ENCODE measurements around the gene DSC1.

The DSC1 gene

GRCh38 chr18:31102941-31103340 is 59.7 kb downstream of the DSC1 start:
- no peak for DNase-seq

GRCh38 chr18:31102025-31102684 is 60.5 kb downstream of the DSC1 start, which contains the start of gene DSC2:
Gene DSC2, minus strand, starts transcription at chr18:31102421. Its CDS starts 450 bp downstream, at chr18:31101971.
- DNase-seq = no peak

- DNase-seq = peak; percentile 23
Observed at GRCh38 chr18:31101183-31102024, 61.3 kb downstream of the DSC1 start.

DNA sequence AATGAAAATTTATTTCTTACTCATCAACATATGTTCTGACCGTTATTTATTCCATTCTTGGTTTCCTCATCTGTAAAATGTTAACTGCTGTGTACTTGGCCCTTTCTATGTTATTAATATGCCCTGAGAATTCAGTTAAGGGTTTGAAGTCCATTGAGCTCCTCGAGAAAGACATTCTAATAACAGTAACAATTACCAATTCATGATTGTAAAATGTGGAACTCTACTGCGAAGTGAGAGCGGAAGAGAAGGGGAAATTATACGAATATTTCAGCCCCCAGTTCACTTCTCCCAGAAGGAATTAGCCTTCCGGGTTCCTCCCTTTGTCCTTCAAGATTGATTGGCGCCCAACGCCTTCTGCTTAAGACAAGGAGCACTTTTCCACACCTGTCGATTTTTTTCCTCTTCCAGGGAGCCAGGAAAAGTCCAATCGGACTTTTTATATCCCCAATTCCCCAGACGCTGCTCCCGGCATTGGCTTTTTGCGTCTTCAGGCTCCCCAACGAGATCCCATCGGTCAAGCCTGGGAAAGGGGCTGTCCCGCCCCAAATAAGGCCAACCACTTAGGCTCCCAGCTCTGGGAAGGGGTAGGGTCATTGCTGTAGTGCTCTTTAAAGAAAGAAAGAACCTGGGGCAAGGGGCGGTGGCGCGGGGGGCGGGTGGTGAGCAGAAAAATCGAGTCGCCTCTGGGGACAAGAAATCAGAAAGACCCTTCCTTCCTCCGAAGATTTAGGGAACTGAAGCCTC is 62.0 kb downstream of the DSC1 start:
- no peak for DNase-seq

DNA sequence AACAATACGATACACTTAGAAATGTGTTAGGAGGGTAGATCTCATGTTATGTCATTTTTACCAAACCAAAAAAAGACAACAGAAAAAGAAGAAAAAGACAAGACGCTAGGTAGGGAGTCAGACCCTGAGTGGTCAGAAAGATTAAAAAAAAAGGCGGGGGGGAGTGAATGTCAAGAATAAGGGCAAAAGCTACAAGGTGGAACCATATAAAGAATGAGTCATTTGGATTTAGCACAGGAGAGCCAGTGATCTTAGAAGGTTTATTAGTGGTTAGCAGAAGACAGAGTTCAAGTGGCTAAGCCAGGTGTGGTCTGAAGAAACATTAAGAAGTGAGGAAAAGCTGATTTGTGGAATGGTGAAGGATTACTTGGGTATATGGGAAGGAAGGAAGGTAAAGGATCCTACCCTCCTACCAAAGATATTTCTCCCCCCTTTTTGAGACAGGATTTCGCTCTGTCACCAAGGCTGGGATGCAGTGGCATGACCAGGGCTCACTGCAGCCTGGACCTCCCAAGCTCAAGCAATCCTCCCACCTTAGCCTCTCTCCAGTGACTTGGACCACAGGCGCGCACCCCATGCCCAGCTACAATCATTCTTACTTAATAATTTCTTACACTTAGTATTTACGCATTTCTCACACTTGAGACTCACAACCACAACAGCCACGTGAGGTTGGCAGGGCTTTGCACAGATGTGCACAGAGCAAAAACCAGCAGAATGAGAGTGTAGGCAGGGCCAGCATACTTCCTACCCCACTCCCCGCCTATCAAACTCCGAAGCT is 63.0 kb downstream of the DSC1 start:
- DNase-seq = no peak

GRCh38 chr18:31098878-31099277 is 63.8 kb downstream of the DSC1 start:
- no peak for DNase-seq

GRCh38 chr18:31097666-31098065 is 65.0 kb downstream of the DSC1 start:
- DNase-seq = no peak

GRCh38 chr18:31093880-31094279 is 68.8 kb downstream of the DSC1 start:
- DNase-seq = no peak

GRCh38 chr18:31093294-31093693 is 69.4 kb downstream of the DSC1 start:
- DNase-seq = no peak

DNA sequence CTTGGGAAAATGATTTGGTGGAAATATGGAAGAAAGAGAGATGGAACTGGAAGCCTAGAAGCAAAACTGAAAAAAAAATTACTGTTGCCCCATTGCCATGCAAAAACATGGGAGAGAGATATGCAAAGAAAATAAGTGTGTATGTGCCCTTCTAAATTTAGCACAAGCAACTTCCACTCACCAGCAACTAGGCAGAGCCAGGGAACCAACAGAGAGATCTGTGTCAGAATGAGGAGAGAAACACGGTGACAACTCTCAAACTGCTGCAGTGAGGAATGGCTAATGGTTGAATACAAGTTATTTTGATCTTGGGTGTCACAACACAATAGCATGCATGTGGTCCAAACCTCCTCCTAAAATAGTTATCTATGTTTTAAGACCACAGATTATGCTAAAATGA is 71.3 kb downstream of the DSC1 start:
- DNase-seq = no peak

GRCh38 chr18:31088532-31088931 is 74.1 kb downstream of the DSC1 start:
- no peak for DNase-seq

DNA sequence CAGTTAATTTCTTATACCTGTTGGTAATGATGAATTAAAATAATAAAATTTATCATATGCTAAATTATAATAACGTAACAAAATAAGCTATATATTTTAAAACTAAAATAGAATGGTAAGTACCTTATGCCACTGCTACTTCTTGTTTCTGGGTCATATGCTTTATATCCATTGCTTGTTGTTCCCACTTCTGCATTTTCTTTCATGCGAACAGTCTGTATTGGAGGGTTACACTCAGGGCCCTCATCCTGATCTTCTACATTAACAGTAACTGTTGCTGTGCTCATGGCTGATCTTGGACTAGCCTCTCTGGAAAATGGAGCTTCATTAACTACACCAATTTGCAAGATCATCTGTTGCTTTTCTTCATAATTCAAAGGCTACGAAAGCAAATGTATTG is 82.7 kb downstream of the DSC1 start:
- DNase-seq = no peak

All from NCI-H146 (cell line).